K562 (cell line): Measurements from ENCODE around the gene KCTD16. TPM values are rescaled to one million over a fixed set of nuclear protein-coding genes. Genes with fewer than 3 reads are reported as not detected.

Experiments used
- ATAC-seq: fragments of 200-7000 bp; cut with Tn5 transposase; 3 replicates; pipeline ENCODE4 v1.9.1; 2020; ENCODE audit warnings: moderate library complexity
- BruUV-seq: library from RNA; stranded (reverse); fragments of 400-500 nt; replicated peaks from 2 replicates; lab custom pipeline; 2021; lab: Mats Ljungman, UMichigan
- CTCF ChIA-PET: fragments of 300-600 bp; formaldehyde crosslinking; extraction: SDS; loops from one replicate; lab custom pipeline; 2021; ENCODE audit warnings: low intra/inter-chr PET ratio; lab: Yijun Ruan, JAX
- POLR2A ChIA-PET: fragments of 300-600, 350-650 bp; sonication (Branson Sonifier 250); formaldehyde crosslinking; extraction: SDS; loops from one replicate; lab custom pipeline; 2021; ENCODE audit warnings: antibody characterized with exemption, inconsistent platforms; lab: Yijun Ruan, JAX
- DNase-seq, 4 experiments: peaks; one replicate each; pipeline versions ENCODE4 v3.0.0 to v3.0.0-alpha.2; 2011 to 2018; ENCODE audit warnings: low spot score in 3 of 4, mixed read lengths in 3 of 4; ENCODE audit errors: extremely low read depth in 1 of 4
- FAIRE-seq: peaks from 2 replicates; lab custom pipeline; 2011; peaks lifted over from hg19 to GRCh38; lab: Jason Lieb, UNC
- H2AFZ ChIP-seq: 2 replicates; pipeline ENCODE4 v1.6.0; 2011; ENCODE audit warnings: low read depth, low read length, control low read depth, inconsistent platforms
- H3K27ac ChIP-seq: fragments of 200-600 bp; 3 replicates; pipeline ENCODE4 v1.8.0; 2011; ENCODE audit warnings: low read depth, mild to moderate bottlenecking, control low read depth, inconsistent platforms, low read length, moderate library complexity, mixed read lengths; ENCODE audit errors: extremely low read depth
- H3K27me3 ChIP-seq, 2 experiments: fragments of 300-600 bp in 1 of 2; 2 replicates in 1 of 2; 3 replicates in 1 of 2; pipeline versions ENCODE4 v1.6.0 to v1.8.0; 2011; ENCODE audit warnings: inconsistent platforms in 2 of 2, low read length in 2 of 2, mild to moderate bottlenecking in 1 of 2, mixed read lengths in 1 of 2, moderate library complexity in 1 of 2; ENCODE audit not compliant: control insufficient read depth in 2 of 2, insufficient read depth in 2 of 2
- H3K36me3 ChIP-seq: fragments of 300-600 bp; 3 replicates; pipeline ENCODE4 v1.8.0; 2011; ENCODE audit warnings: mild to moderate bottlenecking, low read length, inconsistent platforms; ENCODE audit not compliant: control insufficient read depth, insufficient read depth
- H3K4me1 ChIP-seq, 2 experiments: fragments of 200-600 bp in 1 of 2; replicated peaks in 1 of 2; 2 replicates in 1 of 2; 3 replicates in 1 of 2; pipeline versions ENCODE4 v1.5.1 to v1.8.0; 2011; ENCODE audit warnings: inconsistent platforms in 2 of 2, low read length in 2 of 2, mild to moderate bottlenecking in 1 of 2, mixed read lengths in 1 of 2, moderate library complexity in 1 of 2; ENCODE audit not compliant: control insufficient read depth in 2 of 2, insufficient read depth in 2 of 2
- H3K4me2 ChIP-seq: 2 replicates; pipeline ENCODE4 v1.6.1; 2011; ENCODE audit warnings: low read length, control low read depth, inconsistent platforms, mixed read lengths; ENCODE audit not compliant: insufficient read depth
- H3K4me3 ChIP-seq: fragments of 200-600 bp; sonication (generic), shearing (Covaris generic); 2 replicates; pipeline ENCODE4 v1.5.1; 2016; ENCODE audit warnings: control low read depth, inconsistent platforms
- H3K79me2 ChIP-seq: fragments of 200-600 bp; 3 replicates; pipeline ENCODE4 v1.8.0; 2011; ENCODE audit warnings: low read length, inconsistent platforms; ENCODE audit not compliant: control insufficient read depth, insufficient read depth
- H3K9ac ChIP-seq, 2 experiments: 2 replicates each; pipeline versions ENCODE4 v1.6.0 to v1.6.1; 2011; ENCODE audit warnings: low read depth in 2 of 2, low read length in 2 of 2, control low read depth in 1 of 2, inconsistent platforms in 1 of 2, mild to moderate bottlenecking in 1 of 2, mixed read lengths in 1 of 2; ENCODE audit not compliant: insufficient read depth in 1 of 2
- H3K9me1 ChIP-seq: one replicate; pipeline ENCODE4 v1.6.0; 2011; ENCODE audit warnings: inconsistent platforms, mild to moderate bottlenecking, low read length, moderate library complexity; ENCODE audit not compliant: control insufficient read depth, insufficient read depth
- H3K9me3 ChIP-seq: replicated peaks from 2 replicates; pipeline ENCODE4 v1.5.1; 2011; ENCODE audit warnings: low read depth, low read length, inconsistent platforms; ENCODE audit not compliant: control insufficient read depth, insufficient read depth
- H4K20me1 ChIP-seq: replicated peaks from 2 replicates; pipeline ENCODE4 v1.6.1; 2011; ENCODE audit warnings: low read length, inconsistent platforms, mixed read lengths; ENCODE audit not compliant: control insufficient read depth, insufficient read depth
- BRD4 ChIP-seq: fragments of 200-600 bp; sonication (generic); IDR thresholded peaks from 2 replicates; pipeline ENCODE4 v1.6.1; 2017; ENCODE audit warnings: inconsistent platforms
- MCM5 ChIP-seq: fragments of 450-650 bp; IDR thresholded peaks from 2 replicates; pipeline ENCODE4 v1.6.1; 2016; ENCODE audit warnings: low read depth
- NUFIP1 ChIP-seq: fragments of 450-650 bp; IDR thresholded peaks from 2 replicates; pipeline ENCODE4 v1.6.1; 2018; ENCODE audit not compliant: partially characterized antibody
- PHB ChIP-seq: fragments of 250-450 bp; sonication (Bioruptor Pico); IDR thresholded peaks from 2 replicates; pipeline ENCODE4 v1.5.0; 2021
- THRAP3 ChIP-seq: fragments of 450-650 bp; IDR thresholded peaks from 2 replicates; pipeline ENCODE4 v1.6.1; 2016; ENCODE audit warnings: mild to moderate bottlenecking, inconsistent platforms, borderline replicate concordance
- ZNF217 ChIP-seq: sonication (generic); formaldehyde crosslinking; IDR thresholded peaks from 2 replicates; pipeline ENCODE4 v1.8.0; 2022; ENCODE audit warnings: mild to moderate bottlenecking, missing genetic modification reagents
- WGBS: fragments of 100-300 bp; shearing (Covaris generic); methylation state at CpG from one replicate; pipeline ENCODE4 v1.1.6; 2016; ENCODE audit warnings: low coverage, mixed read lengths; ENCODE audit not compliant: insufficient coverage; ENCODE audit errors: missing lambda C conversion rate; 5-methylcytosine and 5-hydroxymethylcytosine counted together
- in situ Hi-C: fragments of 300-500 bp; cut with MboI; formaldehyde crosslinking; loops from 4 replicates; pipeline ENCODE4 v1.15.0; 2018; ENCODE audit warnings: inconsistent platforms, mixed read lengths
- intact Hi-C: fragments of 100-400 bp; cut with micrococcal nuclease; formaldehyde crosslinking; loops from 2 replicates; pipeline ENCODE4 v1.14.2; 2022
- polyA plus RNA-seq, 8 experiments: library from polyadenylated mRNA; depleted of rRNA in 4 of 8; stranded (reverse) in 5 of 8; unstranded in 3 of 8; fragments of >200 nt; fragmentation: Nextera tagmentation in 2 of 8; fragmentation: Illumina TruSeq in 1 of 8; extraction: Ambion mirVana in 2 of 8; extraction: Trizol in 1 of 8; gene quantifications; 2 replicates each; pipeline versions ENCODE4 v1.2.1 to v1.2.3, GENCODE V29; 2011 to 2014; ENCODE audit warnings: inconsistent platforms in 1 of 8, missing spikeins in 1 of 8
- total RNA-seq, 7 experiments: library from RNA; depleted of rRNA in 6 of 7; stranded (reverse); fragments of >200 nt in 6 of 7; fragmentation: Illumina TruSeq in 2 of 7; extraction: Trizol in 2 of 7; gene quantifications; 2 replicates each; pipeline versions ENCODE4 v1.2.1 to v1.2.3, GENCODE V29; 2011 to 2021; ENCODE audit warnings: low replicate concordance in 1 of 7
- TF ChIP-seq, protein P1 (sequence below), 2 experiments: fragments of 450-650 bp in 1 of 2; sonication (generic) in 1 of 2; formaldehyde crosslinking in 1 of 2; IDR thresholded peaks; 2 replicates each; pipeline versions ENCODE4 v1.7.1 to v1.9.0; 2016 to 2022; ENCODE audit warnings: inconsistent platforms in 1 of 2, mild to moderate bottlenecking in 1 of 2, missing genetic modification reagents in 1 of 2

KCTD16 gene
- total and polyA plus RNA-seq, 9 of the 15 experiments (the other 6 are each of a cell fraction or from before 2014, with no cell fraction given): 0.04 TPM; not detected in 8

DNA sequence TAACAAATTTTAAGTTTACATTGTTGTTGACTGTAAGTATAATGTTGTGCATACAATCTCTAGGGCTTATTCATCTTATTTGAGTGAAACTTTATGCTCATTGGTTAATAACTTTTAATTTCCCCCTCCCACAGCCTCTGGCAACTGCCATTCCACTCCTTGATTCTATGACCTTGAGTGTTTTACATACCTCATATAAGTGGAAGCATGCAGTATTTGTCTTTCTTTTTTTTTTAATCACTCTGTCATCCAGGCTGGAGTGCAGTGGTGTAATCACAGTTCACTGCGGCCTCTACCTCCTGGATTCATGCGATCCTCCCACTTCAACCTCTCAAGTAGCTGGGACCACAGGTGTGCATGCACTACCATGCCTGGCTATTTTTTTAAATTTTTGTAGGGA lies 83.9 kb downstream of the KCTD16 start:
- Histone ChIP-seq H3K79me2 (no peaks in the 10 kb centered on the region), H3K9me3 (no peaks in the 10 kb centered on the region), H3K9ac (no peak overlapping the region), H3K4me1 (no peaks in the 10 kb centered on the region), H3K4me2 (no peak overlapping the region), H2AFZ (no peak overlapping the region), H3K27ac (no peak overlapping the region), H3K36me3 (no peaks in the 10 kb centered on the region), H3K9me1 (no peaks in the 10 kb centered on the region), H3K4me3 (no peak overlapping the region), H4K20me1 (no peaks in the 10 kb centered on the region), H3K27me3 (no peaks in the 10 kb centered on the region)
- intact Hi-C loops: no loop called here
- 5% methylated on average over 2 of the region's 2 CpGs for WGBS
- no peak for DNase-seq
- no peak for TF ChIP-seq MCM5
- no peak for TF ChIP-seq ZNF217 (CRISPR knock-in tag)
- ChIA-PET POLR2A (interaction anchor here (0.7 kb wide), 1 partner anchor 24 kb away, joined by 3 read pairs; no protein-coding TSS in a partner anchor), CTCF (no interaction called here)
- no peak for ATAC-seq
- no peak for FAIRE-seq
- BruUV-seq: no TSS peak
- in situ Hi-C loops: no loop called here

DNA sequence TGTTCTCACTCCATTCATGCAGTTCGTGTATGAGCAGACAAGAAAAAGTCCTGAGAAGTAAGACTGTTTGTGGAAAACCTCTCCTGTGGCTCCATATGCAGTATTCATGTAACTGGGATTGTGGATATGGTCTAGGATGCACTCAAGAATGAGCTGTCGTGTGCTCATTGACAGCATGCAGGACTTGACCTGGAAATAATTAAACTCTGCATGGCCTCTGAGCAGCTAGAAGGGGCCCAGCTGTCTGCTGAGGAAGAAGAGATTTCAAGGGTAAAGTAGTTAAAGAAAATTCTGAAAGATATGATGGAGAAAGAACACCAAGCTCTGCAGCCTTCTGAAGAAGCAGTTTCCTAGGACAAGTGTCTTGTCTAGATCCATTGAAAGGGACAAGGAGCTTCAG lies 89.4 kb downstream of the KCTD16 start:
- Histone ChIP-seq H3K27me3 (no peaks in the 10 kb centered on the region), H2AFZ (no peak overlapping the region), H4K20me1 (no peaks in the 10 kb centered on the region), H3K79me2 (no peaks in the 10 kb centered on the region), H3K9ac (no peak overlapping the region), H3K4me2 (no peak overlapping the region), H3K36me3 (no peaks in the 10 kb centered on the region), H3K4me3 (no peak overlapping the region), H3K9me3 (no peaks in the 10 kb centered on the region), H3K4me1 (no peaks in the 10 kb centered on the region), H3K27ac (no peak overlapping the region), H3K9me1 (no peaks in the 10 kb centered on the region)
- ChIA-PET POLR2A (no interaction called here), CTCF (no interaction called here)
- in situ Hi-C loops: no loop called here
- FAIRE-seq (no peak), DNase-seq (no peak), ATAC-seq (no peak)
- 0% methylated on average over 2 of the region's 2 CpGs for WGBS
- intact Hi-C loops: no loop called here
- BruUV-seq: no TSS peak
- TF ChIP-seq BRD4 (no peak), NUFIP1 (no peak), THRAP3 (no peak), PHB (no peak)
- TF ChIP-seq, protein P1, sequence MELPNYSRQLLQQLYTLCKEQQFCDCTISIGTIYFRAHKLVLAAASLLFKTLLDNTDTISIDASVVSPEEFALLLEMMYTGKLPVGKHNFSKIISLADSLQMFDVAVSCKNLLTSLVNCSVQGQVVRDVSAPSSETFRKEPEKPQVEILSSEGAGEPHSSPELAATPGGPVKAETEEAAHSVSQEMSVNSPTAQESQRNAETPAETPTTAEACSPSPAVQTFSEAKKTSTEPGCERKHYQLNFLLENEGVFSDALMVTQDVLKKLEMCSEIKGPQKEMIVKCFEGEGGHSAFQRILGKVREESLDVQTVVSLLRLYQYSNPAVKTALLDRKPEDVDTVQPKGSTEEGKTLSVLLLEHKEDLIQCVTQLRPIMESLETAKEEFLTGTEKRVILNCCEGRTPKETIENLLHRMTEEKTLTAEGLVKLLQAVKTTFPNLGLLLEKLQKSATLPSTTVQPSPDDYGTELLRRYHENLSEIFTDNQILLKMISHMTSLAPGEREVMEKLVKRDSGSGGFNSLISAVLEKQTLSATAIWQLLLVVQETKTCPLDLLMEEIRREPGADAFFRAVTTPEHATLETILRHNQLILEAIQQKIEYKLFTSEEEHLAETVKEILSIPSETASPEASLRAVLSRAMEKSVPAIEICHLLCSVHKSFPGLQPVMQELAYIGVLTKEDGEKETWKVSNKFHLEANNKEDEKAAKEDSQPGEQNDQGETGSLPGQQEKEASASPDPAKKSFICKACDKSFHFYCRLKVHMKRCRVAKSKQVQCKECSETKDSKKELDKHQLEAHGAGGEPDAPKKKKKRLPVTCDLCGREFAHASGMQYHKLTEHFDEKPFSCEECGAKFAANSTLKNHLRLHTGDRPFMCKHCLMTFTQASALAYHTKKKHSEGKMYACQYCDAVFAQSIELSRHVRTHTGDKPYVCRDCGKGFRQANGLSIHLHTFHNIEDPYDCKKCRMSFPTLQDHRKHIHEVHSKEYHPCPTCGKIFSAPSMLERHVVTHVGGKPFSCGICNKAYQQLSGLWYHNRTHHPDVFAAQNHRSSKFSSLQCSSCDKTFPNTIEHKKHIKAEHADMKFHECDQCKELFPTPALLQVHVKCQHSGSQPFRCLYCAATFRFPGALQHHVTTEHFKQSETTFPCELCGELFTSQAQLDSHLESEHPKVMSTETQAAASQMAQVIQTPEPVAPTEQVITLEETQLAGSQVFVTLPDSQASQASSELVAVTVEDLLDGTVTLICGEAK (IDR thresholded peaks at IDR 0.05): no peak
- TF ChIP-seq, protein P1 (CRISPR knock-in tag; IDR thresholded peaks at IDR 0.05): no peak
